Bronchial epithelial cell (primary cell): Measurements from ENCODE around the gene NCSTN. TPM values are rescaled to one million over a fixed set of nuclear protein-coding genes. Genes with fewer than 3 reads are reported as not detected.

ENCODE experiments used
- DNase-seq: peaks from one replicate; pipeline ENCODE4 v3.0.0-alpha.2; 2010; ENCODE audit warnings: low read depth
- FAIRE-seq: peaks from 2 replicates; lab custom pipeline; 2011; peaks lifted over from hg19 to GRCh38; lab: Jason Lieb, UNC
- H3K27me3 ChIP-seq: 2 replicates; pipeline ENCODE4 v1.5.1; 2011; ENCODE audit warnings: low read length; ENCODE audit not compliant: control insufficient read depth, insufficient read depth
- H3K36me3 ChIP-seq: 2 replicates; pipeline ENCODE4 v1.5.1; 2011; ENCODE audit warnings: low read length; ENCODE audit not compliant: control insufficient read depth, insufficient read depth
- H3K4me3 ChIP-seq: 2 replicates; pipeline ENCODE4 v1.5.1; 2011; ENCODE audit warnings: mild to moderate bottlenecking, low read depth, low read length, control low read depth
- total RNA-seq: library from RNA; depleted of rRNA; stranded (reverse); fragments of >200 nt; gene quantifications from 2 replicates; pipeline ENCODE4 v1.2.1, GENCODE V29; 2014
- TF ChIP-seq, protein P1 (sequence below): IDR thresholded peaks from 2 replicates; pipeline ENCODE4 v1.5.1; 2011; ENCODE audit warnings: mild to moderate bottlenecking, moderate library complexity, low read length, control low read depth, inconsistent platforms; ENCODE audit not compliant: insufficient read depth, severe bottlenecking

The NCSTN gene
- total RNA-seq, 1 donor from 2014 or later: 27.9 TPM

DNA sequence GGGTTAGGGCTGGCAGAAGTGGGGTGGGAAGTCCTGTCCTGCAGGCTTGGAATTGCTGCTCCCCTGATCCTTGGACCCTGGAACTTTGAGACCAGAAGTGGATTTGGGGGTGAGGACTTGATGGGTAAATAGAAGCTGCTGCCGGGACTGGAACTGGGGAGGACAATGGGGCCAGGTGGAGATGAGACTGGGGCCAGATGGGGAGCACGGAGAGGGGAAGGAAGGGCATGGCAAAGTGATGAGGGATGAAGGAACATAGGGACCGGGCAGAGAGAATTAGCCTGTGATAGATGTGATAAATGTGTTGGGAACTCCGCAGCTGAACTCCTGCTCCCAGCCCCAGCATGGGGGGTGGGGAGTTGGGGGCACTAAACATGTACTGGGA, 24.3 kb downstream of the NCSTN start:
- Histone ChIP-seq H3K4me3 (no peak overlapping the region), H3K27me3 (no peaks in the 10 kb centered on the region), H3K36me3 (no peaks in the 10 kb centered on the region)
- TF ChIP-seq, protein P1, sequence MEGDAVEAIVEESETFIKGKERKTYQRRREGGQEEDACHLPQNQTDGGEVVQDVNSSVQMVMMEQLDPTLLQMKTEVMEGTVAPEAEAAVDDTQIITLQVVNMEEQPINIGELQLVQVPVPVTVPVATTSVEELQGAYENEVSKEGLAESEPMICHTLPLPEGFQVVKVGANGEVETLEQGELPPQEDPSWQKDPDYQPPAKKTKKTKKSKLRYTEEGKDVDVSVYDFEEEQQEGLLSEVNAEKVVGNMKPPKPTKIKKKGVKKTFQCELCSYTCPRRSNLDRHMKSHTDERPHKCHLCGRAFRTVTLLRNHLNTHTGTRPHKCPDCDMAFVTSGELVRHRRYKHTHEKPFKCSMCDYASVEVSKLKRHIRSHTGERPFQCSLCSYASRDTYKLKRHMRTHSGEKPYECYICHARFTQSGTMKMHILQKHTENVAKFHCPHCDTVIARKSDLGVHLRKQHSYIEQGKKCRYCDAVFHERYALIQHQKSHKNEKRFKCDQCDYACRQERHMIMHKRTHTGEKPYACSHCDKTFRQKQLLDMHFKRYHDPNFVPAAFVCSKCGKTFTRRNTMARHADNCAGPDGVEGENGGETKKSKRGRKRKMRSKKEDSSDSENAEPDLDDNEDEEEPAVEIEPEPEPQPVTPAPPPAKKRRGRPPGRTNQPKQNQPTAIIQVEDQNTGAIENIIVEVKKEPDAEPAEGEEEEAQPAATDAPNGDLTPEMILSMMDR: no peak
- DNase-seq (no peak), FAIRE-seq (no peak)

DNA sequence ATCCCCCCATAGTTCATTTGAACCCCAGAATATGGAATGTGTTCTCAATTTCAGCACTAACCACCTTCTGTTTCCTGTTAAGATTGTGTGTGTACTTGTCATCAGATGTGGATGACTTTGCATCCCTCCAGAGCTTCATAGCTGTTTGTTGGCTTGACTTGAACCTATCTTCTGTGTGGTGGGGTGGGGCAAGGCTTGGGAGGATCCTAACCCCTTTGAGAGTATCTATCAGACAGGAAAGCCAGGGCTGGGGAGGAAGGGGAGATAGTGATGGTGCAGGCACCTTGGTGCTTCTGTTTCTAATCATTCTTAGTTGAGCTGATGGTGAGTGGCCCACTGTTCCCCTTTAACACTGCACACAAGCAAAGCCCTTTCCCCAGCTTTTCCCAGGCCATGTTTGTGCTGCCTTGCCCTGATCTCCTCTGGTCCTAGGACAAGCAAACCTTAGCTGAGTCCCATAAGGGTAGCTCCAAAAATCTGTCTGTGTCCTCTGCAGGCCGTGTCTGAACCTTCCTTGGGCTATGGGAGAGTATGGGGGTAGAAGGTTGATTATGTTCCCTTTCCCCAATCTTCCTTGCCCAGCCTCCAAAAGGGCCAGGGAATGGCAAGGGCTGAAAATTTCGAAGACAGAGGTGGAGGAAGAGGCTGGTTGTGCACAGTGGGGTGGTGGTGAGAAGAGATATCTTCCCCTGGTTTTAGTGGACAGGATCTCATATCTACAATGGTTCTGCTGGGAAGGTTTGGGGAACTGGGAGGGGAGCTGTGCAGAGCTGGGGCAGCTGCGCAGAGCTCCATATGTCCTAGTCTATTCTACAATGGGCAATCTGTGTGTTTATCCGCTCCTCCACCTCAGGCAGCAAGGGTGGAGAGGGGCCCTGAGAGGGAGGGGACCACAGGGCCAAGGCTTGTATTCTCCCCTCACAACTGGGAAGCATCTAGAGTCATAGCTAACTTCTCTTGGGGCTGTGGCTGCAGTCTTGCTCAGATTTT, 25.0 kb downstream of the NCSTN start:
- no peak for DNase-seq

DNA sequence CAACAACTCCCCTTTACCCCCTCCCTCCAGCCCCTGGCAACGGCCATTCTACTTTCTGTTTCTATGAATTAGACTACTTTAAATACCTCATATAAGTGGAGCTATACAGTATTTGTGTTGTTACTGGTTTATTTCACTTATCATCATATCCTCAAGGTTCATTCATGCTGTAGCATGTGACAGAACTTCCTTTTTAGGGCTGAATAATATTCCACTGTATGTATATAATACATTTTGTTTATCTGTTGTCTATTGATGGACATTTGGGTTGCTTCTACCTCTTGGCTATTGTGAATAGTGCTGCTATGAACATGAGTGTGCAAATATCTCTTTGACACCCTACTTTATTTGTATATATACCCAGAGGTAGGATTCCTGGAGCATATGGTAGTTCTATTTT, 25.9 kb downstream of the NCSTN start:
- Histone ChIP-seq H3K27me3 (no peaks in the 10 kb centered on the region), H3K4me3 (no peak overlapping the region), H3K36me3 (no peaks in the 10 kb centered on the region)
- DNase-seq: no peak
- FAIRE-seq: no peak
- TF ChIP-seq, protein P1: no peak

More for the DNA sequence above, 25.0 kb downstream of the NCSTN start:
- H3K4me3 ChIP-seq: no peak overlapping the region
- TF ChIP-seq, protein P1: no peak
- H3K27me3 ChIP-seq: no peaks in the 10 kb centered on the region
- H3K36me3 ChIP-seq: no peaks in the 10 kb centered on the region
- no peak for FAIRE-seq

DNA sequence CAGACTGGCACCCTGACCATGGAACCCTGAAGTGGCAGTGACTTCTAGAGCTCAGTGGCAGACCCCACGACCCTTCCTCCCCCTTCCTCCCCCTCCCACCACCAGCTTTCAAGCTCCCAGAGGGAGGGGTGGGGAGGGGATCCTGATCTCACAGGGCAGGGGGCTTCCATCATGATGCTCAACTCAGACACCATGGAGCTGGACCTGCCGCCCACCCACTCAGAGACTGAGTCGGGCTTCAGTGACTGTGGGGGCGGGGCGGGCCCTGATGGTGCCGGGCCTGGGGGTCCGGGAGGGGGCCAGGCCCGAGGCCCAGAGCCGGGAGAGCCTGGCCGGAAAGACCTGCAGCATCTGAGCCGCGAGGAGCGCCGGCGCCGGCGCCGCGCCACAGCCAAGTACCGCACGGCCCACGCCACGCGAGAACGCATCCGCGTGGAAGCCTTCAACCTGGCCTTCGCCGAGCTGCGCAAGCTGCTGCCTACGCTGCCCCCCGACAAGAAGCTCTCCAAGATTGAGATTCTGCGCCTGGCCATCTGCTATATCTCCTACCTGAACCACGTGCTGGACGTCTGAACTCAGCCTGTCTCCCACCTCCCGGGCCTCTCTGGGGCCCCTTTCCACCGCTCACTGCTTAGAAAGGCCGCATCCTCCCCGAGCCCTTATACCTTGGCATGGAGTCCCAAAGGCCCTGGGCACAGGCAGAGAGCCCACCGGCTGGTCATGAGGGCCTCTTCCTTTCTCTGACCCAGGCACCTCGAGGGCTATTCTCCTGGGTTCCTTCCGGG, 27.6 kb downstream of the NCSTN start:
- Histone ChIP-seq H3K36me3 (no peaks in the 10 kb centered on the region), H3K4me3 (no peak overlapping the region), H3K27me3 (peaks cover 2% of the 10 kb centered on the region)
- no peak for DNase-seq
- FAIRE-seq: no peak
- TF ChIP-seq, protein P1: no peak

DNA sequence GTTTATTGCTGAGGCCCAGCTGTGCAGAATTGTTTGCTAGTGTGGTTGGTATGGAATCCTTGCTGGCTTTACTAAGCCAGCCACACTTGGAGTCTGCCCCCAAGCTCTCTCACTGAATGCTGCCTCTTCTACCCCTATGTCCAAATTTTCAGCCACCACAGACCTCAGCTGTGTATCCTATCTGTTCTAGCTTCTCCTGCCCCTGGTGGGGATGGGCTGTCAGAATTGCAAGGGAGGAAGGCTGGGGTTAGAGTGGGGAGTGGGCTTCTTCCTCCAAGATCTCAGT, 28.1 kb downstream of the NCSTN start:
- FAIRE-seq (no peak), DNase-seq (no peak)
- H3K4me3 ChIP-seq: no peak overlapping the region
- H3K27me3 ChIP-seq: peaks cover 3% of the 10 kb centered on the region
- TF ChIP-seq, protein P1: no peak
- H3K36me3 ChIP-seq: no peaks in the 10 kb centered on the region
